GM23248 (cell line): Measurements from ENCODE around the gene IL26.

Source experiments
- EZH2 ChIP-seq: fragments of 200-600 bp; sonication (generic); IDR thresholded peaks from 2 replicates; pipeline ENCODE4 v1.6.1; 2018; ENCODE audit warnings: antibody characterized with exemption, mild to moderate bottlenecking; ENCODE audit not compliant: insufficient read depth, poor library complexity, severe bottlenecking
- EZH2phosphoT487 ChIP-seq: fragments of 200-600 bp; sonication (generic); IDR thresholded peaks from 2 replicates; pipeline ENCODE4 v1.6.1; 2018; ENCODE audit warnings: antibody characterized with exemption, moderate library complexity, mild to moderate bottlenecking, low read depth; ENCODE audit not compliant: insufficient read depth

DNA sequence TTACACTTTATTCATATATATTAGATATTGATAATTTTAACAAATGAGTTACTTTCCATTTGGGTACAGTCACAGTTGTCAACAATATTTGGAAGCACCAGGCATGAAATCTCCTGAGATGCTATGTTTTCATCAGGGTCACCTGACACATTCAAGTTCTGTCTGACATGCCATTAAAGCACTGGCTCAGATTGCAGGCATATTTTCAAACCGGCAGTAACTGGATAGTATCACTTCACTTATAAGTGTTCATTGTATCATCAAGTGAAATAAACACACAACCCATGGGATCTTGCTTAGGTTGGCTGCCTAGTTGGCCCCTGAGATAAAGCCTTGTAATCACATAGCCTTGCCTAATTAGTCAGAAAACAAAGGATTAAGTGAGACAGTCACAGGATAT is 70.8 kb downstream of the IL26 start:
- no peak for TF ChIP-seq EZH2
- TF ChIP-seq EZH2phosphoT487, result no peak
